GM12878 (cell line): ENCODE data around the gene PRSS57. TPM values are rescaled to one million over a fixed set of nuclear protein-coding genes. Genes with fewer than 3 reads are reported as not detected.
A peak's percentile ranks its signal among the peaks of the same experiment; 100 is the strongest.

Experiments
- BCL11A ChIP-seq: IDR thresholded peaks from 2 replicates; pipeline ENCODE4 v1.6.1; 2011; ENCODE audit warnings: low read depth, low read length
- BMI1 ChIP-seq: fragments of 450-650 bp; IDR thresholded peaks from 2 replicates; pipeline ENCODE4 v1.6.1; 2016; ENCODE audit warnings: mild to moderate bottlenecking, moderate library complexity, borderline replicate concordance
- CBX3 ChIP-seq: fragments of 200-600 bp; sonication (generic); IDR thresholded peaks from 2 replicates; pipeline ENCODE4 v1.6.1; 2016; ENCODE audit warnings: low read depth, borderline replicate concordance
- CBX5 ChIP-seq: sonication (generic); IDR thresholded peaks from 2 replicates; pipeline ENCODE4 v1.6.1; 2016; ENCODE audit warnings: low read depth, moderate library complexity, mild to moderate bottlenecking, inconsistent platforms
- CHD4 ChIP-seq: fragments of 200-600 bp; sonication (generic); IDR thresholded peaks from 2 replicates; pipeline ENCODE4 v1.6.1; 2016; ENCODE audit warnings: mild to moderate bottlenecking
- CREB1 ChIP-seq: IDR thresholded peaks from 2 replicates; pipeline ENCODE4 v1.6.1; 2012; ENCODE audit warnings: low read depth, mild to moderate bottlenecking, inconsistent platforms
- EGR1 ChIP-seq, 2 experiments: IDR thresholded peaks; 1 replicate in 1 of 2; 2 replicates in 1 of 2; pipeline ENCODE4 v1.6.1; 2011 to 2012; ENCODE audit warnings: low read depth in 2 of 2, low read length in 2 of 2, borderline replicate concordance in 1 of 2, mild to moderate bottlenecking in 1 of 2, moderate library complexity in 1 of 2
- ETV6 ChIP-seq, 2 experiments: fragments of 450-650 bp in 1 of 2; IDR thresholded peaks in 1 of 2; conservative IDR thresholded peaks in 1 of 2; 2 replicates each; pipeline ENCODE4 v1.6.1; 2014; ENCODE audit warnings: antibody characterized with exemption in 1 of 2, borderline replicate concordance in 1 of 2, low read depth in 1 of 2, mild to moderate bottlenecking in 1 of 2, moderate library complexity in 1 of 2
- IKZF1 ChIP-seq: fragments of 450-650 bp; conservative IDR thresholded peaks from 2 replicates; pipeline ENCODE4 v1.6.1; 2017; ENCODE audit warnings: antibody characterized with exemption, mild to moderate bottlenecking
- IRF4 ChIP-seq: IDR thresholded peaks from 2 replicates; pipeline ENCODE4 v1.6.1; 2011; ENCODE audit warnings: low read depth, low read length
- KAT2A ChIP-seq: conservative IDR thresholded peaks from 2 replicates; pipeline ENCODE4 v1.6.1; 2011; ENCODE audit warnings: low read depth, low read length; ENCODE audit not compliant: control insufficient read depth
- MEF2A ChIP-seq: IDR thresholded peaks from 2 replicates; pipeline ENCODE4 v1.6.1; 2011; ENCODE audit warnings: low read depth, mild to moderate bottlenecking, low read length, moderate library complexity; ENCODE audit not compliant: insufficient read depth
- MXI1 ChIP-seq: fragments of 150-350 bp; IDR thresholded peaks from 2 replicates; pipeline ENCODE4 v1.6.1; 2011; ENCODE audit warnings: low read depth, mild to moderate bottlenecking, inconsistent platforms, low read length, improper control_type of control experiment
- MYB ChIP-seq: fragments of 150-350 bp; IDR thresholded peaks from 2 replicates; pipeline ENCODE4 v1.6.1; 2014; ENCODE audit warnings: mild to moderate bottlenecking, low read depth, low read length, borderline replicate concordance
- NFIC ChIP-seq: IDR thresholded peaks from 2 replicates; pipeline ENCODE4 v1.6.1; 2012; ENCODE audit warnings: low read depth, mild to moderate bottlenecking, inconsistent platforms, low read length, moderate library complexity
- NRF1 ChIP-seq: conservative IDR thresholded peaks from 2 replicates; pipeline ENCODE4 v1.6.1; 2011; ENCODE audit warnings: mild to moderate bottlenecking, low read depth, low read length, improper control_type of control experiment
- POLR2A ChIP-seq: IDR thresholded peaks from 2 replicates; pipeline ENCODE4 v1.6.1; 2011; ENCODE audit warnings: low read depth, mild to moderate bottlenecking, low read length
- RUNX3 ChIP-seq: IDR thresholded peaks from 2 replicates; pipeline ENCODE4 v1.6.1; 2012; ENCODE audit warnings: low read length, inconsistent platforms
- STAT3 ChIP-seq: IDR thresholded peaks from 2 replicates; pipeline ENCODE4 v1.6.1; 2011; ENCODE audit warnings: low read depth, low read length, improper control_type of control experiment
- SUPT20H ChIP-seq: IDR thresholded peaks from 2 replicates; pipeline ENCODE4 v1.6.1; 2011; ENCODE audit warnings: low read depth, mild to moderate bottlenecking, low read length, moderate library complexity, borderline replicate concordance; ENCODE audit not compliant: control insufficient read depth
- TARDBP ChIP-seq: IDR thresholded peaks from 2 replicates; pipeline ENCODE4 v1.6.1; 2016; ENCODE audit warnings: borderline replicate concordance
- TCF12 ChIP-seq: IDR thresholded peaks from 2 replicates; pipeline ENCODE4 v1.6.1; 2011; ENCODE audit warnings: low read depth, mild to moderate bottlenecking, low read length
- polyA plus RNA-seq, 11 experiments: library from polyadenylated mRNA; depleted of rRNA in 4 of 11; unstranded in 6 of 11; stranded (reverse) in 5 of 11; fragments of >200 nt; fragmentation: Nextera tagmentation in 4 of 11; fragmentation: Illumina TruSeq in 1 of 11; extraction: Ambion mirVana in 4 of 11; extraction: Trizol in 1 of 11; gene quantifications; 1 replicate in 1 of 11; 2 replicates in 10 of 11; pipeline versions ENCODE4 v1.2.1 to v1.2.3, GENCODE V29; 2011 to 2016; ENCODE audit warnings: inconsistent platforms in 2 of 11, missing spikeins in 2 of 11, low read depth in 1 of 11
- total RNA-seq, 4 experiments: library from RNA; depleted of rRNA in 3 of 4; stranded (reverse); fragments of >200 nt in 3 of 4; fragmentation: Illumina TruSeq in 1 of 4; extraction: Trizol in 1 of 4; gene quantifications; 2 replicates each; pipeline versions ENCODE4 v1.2.1 to v1.2.3, GENCODE V29; 2013 to 2021
- TF ChIP-seq, protein P1 (sequence below), 3 experiments: IDR thresholded peaks in 2 of 3; conservative IDR thresholded peaks in 1 of 3; 2 replicates each; pipeline ENCODE4 v1.5.1; 2011; ENCODE audit warnings: low read depth in 3 of 3, low read length in 3 of 3, mild to moderate bottlenecking in 3 of 3, control low read depth in 2 of 3, moderate library complexity in 2 of 3, inconsistent platforms in 1 of 3, mixed read lengths in 1 of 3; ENCODE audit not compliant: control insufficient read depth in 2 of 3, insufficient read depth in 1 of 3; ENCODE audit errors: extremely low read depth in 1 of 3
- TF ChIP-seq, protein P2 (sequence below): fragments of 450-650 bp; formaldehyde crosslinking; IDR thresholded peaks from 2 replicates; pipeline ENCODE4 v1.4.0; 2020; ENCODE audit warnings: mild to moderate bottlenecking, moderate library complexity
- TF ChIP-seq, protein P3 (sequence below): IDR thresholded peaks from 2 replicates; pipeline ENCODE4 v1.6.1; 2012; ENCODE audit warnings: low read length, inconsistent platforms

Gene PRSS57
- total and polyA plus RNA-seq, 10 of the 15 experiments (the other 5 are each of a cell fraction or from before 2014, with no cell fraction given), result not detected

DNA sequence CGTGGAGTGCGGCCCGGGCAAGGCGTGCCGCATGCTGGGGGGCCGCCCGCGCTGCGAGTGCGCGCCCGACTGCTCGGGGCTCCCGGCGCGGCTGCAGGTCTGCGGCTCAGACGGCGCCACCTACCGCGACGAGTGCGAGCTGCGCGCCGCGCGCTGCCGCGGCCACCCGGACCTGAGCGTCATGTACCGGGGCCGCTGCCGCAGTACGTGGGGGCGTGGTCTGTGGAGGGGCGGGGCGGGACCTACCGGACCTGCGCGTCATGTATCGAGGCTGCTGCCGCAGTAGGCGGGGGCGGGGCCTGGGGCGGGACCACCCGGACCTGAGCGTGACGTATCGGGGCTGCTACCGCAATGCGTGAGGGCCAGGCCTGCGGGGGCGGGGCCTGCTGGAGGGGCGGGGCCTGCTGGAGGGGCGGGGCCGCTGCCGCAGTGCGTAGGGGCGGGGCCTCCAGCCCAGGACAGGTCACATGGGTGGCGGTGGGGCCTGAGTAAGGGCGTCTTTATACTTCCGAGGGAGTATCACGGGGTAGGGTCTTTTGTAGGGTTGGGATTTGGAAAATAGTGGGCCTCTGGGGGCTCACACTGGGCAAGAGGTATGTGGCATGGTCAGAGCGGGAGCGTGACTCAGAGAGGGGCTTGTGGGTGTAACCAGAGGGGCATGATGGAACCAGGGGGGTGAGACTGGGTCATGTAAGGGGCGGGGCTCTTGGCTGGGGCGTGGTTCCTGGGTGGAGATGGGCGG, 14.8 kb downstream of the PRSS57 start (continued):
- TF ChIP-seq, protein P1, sequence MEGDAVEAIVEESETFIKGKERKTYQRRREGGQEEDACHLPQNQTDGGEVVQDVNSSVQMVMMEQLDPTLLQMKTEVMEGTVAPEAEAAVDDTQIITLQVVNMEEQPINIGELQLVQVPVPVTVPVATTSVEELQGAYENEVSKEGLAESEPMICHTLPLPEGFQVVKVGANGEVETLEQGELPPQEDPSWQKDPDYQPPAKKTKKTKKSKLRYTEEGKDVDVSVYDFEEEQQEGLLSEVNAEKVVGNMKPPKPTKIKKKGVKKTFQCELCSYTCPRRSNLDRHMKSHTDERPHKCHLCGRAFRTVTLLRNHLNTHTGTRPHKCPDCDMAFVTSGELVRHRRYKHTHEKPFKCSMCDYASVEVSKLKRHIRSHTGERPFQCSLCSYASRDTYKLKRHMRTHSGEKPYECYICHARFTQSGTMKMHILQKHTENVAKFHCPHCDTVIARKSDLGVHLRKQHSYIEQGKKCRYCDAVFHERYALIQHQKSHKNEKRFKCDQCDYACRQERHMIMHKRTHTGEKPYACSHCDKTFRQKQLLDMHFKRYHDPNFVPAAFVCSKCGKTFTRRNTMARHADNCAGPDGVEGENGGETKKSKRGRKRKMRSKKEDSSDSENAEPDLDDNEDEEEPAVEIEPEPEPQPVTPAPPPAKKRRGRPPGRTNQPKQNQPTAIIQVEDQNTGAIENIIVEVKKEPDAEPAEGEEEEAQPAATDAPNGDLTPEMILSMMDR (IDR thresholded peaks at IDR 0.05 in 2 of 3, conservative IDR thresholded peaks at IDR 0.05 in 1 of 3; ENCODE audit: control insufficient read depth in 2 of 3, extremely low read depth in 1 of 3, insufficient read depth in 1 of 3, low read depth in 3 of 3, low read length in 3 of 3), result peak; percentile 45 to 70 (median 46); a peak in 5 of 6 replicates
- TF ChIP-seq TCF12 (no peak), BMI1 (no peak), MYB (no peak), STAT3 (no peak), IRF4 (no peak), MXI1 (peak; percentile 54), IKZF1 (peak; percentile 83; the same call in 1 of the 2 replicates), NFIC (no peak), CBX3 (no peak), CHD4 (no peak), KAT2A (no peak), BCL11A (no peak), RUNX3 (peak; percentile 44; the same call in 1 of the 2 replicates), CREB1 (peak; percentile 79), NRF1 (peak; percentile 28; the same call in 1 of the 2 replicates), CBX5 (no peak), POLR2A (peak; percentile 82), SUPT20H (no peak), MEF2A (no peak), ETV6 (conservative IDR thresholded peaks at IDR 0.05 in 1 of 2, IDR thresholded peaks at IDR 0.05 in 1 of 2; ENCODE audit: borderline replicate concordance in 1 of 2, low read depth in 1 of 2) (no peak), EGR1 (IDR thresholded peaks at IDR 0.05; ENCODE audit: borderline replicate concordance in 1 of 2, low read depth in 2 of 2, low read length in 2 of 2) (peak in 1 of 2 experiments; percentile 84; a peak in 2 of 3 replicates), TARDBP (no peak)
- TF ChIP-seq, protein P2, sequence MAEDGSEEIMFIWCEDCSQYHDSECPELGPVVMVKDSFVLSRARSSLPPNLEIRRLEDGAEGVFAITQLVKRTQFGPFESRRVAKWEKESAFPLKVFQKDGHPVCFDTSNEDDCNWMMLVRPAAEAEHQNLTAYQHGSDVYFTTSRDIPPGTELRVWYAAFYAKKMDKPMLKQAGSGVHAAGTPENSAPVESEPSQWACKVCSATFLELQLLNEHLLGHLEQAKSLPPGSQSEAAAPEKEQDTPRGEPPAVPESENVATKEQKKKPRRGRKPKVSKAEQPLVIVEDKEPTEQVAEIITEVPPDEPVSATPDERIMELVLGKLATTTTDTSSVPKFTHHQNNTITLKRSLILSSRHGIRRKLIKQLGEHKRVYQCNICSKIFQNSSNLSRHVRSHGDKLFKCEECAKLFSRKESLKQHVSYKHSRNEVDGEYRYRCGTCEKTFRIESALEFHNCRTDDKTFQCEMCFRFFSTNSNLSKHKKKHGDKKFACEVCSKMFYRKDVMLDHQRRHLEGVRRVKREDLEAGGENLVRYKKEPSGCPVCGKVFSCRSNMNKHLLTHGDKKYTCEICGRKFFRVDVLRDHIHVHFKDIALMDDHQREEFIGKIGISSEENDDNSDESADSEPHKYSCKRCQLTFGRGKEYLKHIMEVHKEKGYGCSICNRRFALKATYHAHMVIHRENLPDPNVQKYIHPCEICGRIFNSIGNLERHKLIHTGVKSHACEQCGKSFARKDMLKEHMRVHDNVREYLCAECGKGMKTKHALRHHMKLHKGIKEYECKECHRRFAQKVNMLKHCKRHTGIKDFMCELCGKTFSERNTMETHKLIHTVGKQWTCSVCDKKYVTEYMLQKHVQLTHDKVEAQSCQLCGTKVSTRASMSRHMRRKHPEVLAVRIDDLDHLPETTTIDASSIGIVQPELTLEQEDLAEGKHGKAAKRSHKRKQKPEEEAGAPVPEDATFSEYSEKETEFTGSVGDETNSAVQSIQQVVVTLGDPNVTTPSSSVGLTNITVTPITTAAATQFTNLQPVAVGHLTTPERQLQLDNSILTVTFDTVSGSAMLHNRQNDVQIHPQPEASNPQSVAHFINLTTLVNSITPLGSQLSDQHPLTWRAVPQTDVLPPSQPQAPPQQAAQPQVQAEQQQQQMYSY (CRISPR knock-in tag), result no peak
- TF ChIP-seq, protein P3, sequence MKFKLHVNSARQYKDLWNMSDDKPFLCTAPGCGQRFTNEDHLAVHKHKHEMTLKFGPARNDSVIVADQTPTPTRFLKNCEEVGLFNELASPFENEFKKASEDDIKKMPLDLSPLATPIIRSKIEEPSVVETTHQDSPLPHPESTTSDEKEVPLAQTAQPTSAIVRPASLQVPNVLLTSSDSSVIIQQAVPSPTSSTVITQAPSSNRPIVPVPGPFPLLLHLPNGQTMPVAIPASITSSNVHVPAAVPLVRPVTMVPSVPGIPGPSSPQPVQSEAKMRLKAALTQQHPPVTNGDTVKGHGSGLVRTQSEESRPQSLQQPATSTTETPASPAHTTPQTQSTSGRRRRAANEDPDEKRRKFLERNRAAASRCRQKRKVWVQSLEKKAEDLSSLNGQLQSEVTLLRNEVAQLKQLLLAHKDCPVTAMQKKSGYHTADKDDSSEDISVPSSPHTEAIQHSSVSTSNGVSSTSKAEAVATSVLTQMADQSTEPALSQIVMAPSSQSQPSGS, result no peak
